HCT116 (cell line): ENCODE data around the gene FTSJ1.

Experiments used
- ATF3 ChIP-seq: IDR thresholded peaks from 2 replicates; pipeline ENCODE4 v1.6.1; 2012
- CTCF ChIP-seq, 3 experiments: fragments of 200-600 bp in 1 of 3; sonication (generic) in 1 of 3; IDR thresholded peaks in 2 of 3; conservative IDR thresholded peaks in 1 of 3; 2 replicates each; pipeline ENCODE4 v1.5.1; 2012 to 2017; ENCODE audit warnings: low read depth in 2 of 3, low read length in 2 of 3, antibody characterized with exemption in 1 of 3, borderline replicate concordance in 1 of 3, control low read depth in 1 of 3, mild to moderate bottlenecking in 1 of 3, mixed read lengths in 1 of 3, mixed run types in 1 of 3, moderate library complexity in 1 of 3; ENCODE audit not compliant: insufficient read depth in 1 of 3
- EZH2 ChIP-seq: fragments of 200-600 bp; sonication (generic); IDR thresholded peaks from 2 replicates; pipeline ENCODE4 v1.6.1; 2017; ENCODE audit warnings: antibody characterized with exemption, mixed run types
- EZH2phosphoT487 ChIP-seq: fragments of 200-600 bp; IDR thresholded peaks from 2 replicates; pipeline ENCODE4 v1.6.1; 2018; ENCODE audit warnings: antibody characterized with exemption, borderline replicate concordance
- JUND ChIP-seq: IDR thresholded peaks from 2 replicates; pipeline ENCODE4 v1.6.1; 2012
- MAX ChIP-seq: IDR thresholded peaks from 2 replicates; pipeline ENCODE4 v1.6.1; 2012
- POLR2A ChIP-seq: IDR thresholded peaks from 2 replicates; pipeline ENCODE4 v1.7.0; 2011; ENCODE audit warnings: borderline replicate concordance; ENCODE audit not compliant: insufficient read depth, insufficient read length; ENCODE audit errors: extremely low read depth
- RAD21 ChIP-seq: IDR thresholded peaks from 2 replicates; pipeline ENCODE4 v1.6.1; 2012; ENCODE audit warnings: low read depth, mild to moderate bottlenecking

- TF ChIP-seq EZH2, result no peak
- no peak for TF ChIP-seq EZH2phosphoT487
- TF ChIP-seq POLR2A, result no peak
- no peak for TF ChIP-seq ATF3
- no peak for TF ChIP-seq CTCF (IDR thresholded peaks at IDR 0.05 in 2 of 3, conservative IDR thresholded peaks at IDR 0.05 in 1 of 3; ENCODE audit: borderline replicate concordance in 1 of 3, insufficient read depth in 1 of 3, low read depth in 2 of 3, low read length in 2 of 3)
- TF ChIP-seq JUND, result no peak
- no peak for TF ChIP-seq RAD21
- no peak for TF ChIP-seq MAX
These were observed 1.4 kb upstream of the FTSJ1 start for GRCh38 chrX:48474581-48474980.
